ENCODE results near the gene CNTNAP3. TPM values are rescaled to one million over a fixed set of nuclear protein-coding genes. Genes with fewer than 3 reads are reported as not detected.
"Not testable (repeated sequence)": the region's sequence is repeated elsewhere in the genome, so short reads cannot be mapped to it uniquely, and the experiment has no call there.

The CNTNAP3 gene
- total RNA-seq, 1 experiment from 2014 or later: 9.9 TPM

- H3K27ac Mint-ChIP-seq (ENCODE audit: low read depth, unreplicated experiment); BruUV-seq (replicated peaks); CTCF ChIA-PET; DNase-seq (ENCODE audit: unreplicated experiment); H3K4me1 Mint-ChIP-seq (ENCODE audit: insufficient read depth, unreplicated experiment); intact Hi-C loops (cut with micrococcal nuclease); H3K4me3 Mint-ChIP-seq (ENCODE audit: unreplicated experiment); H3K9me3 Mint-ChIP-seq (ENCODE audit: unreplicated experiment); H3K36me3 Mint-ChIP-seq (ENCODE audit: insufficient read depth, unreplicated experiment); POLR2A ChIA-PET; H3K27me3 Mint-ChIP-seq (ENCODE audit: insufficient read depth, unreplicated experiment): not testable (repeated sequence)
These were observed 89.8 kb downstream of the CNTNAP3 start for GRCh38 chr9:39198000-39198709.

- intact Hi-C loops (cut with micrococcal nuclease); POLR2A ChIA-PET; H3K36me3 Mint-ChIP-seq (ENCODE audit: insufficient read depth, unreplicated experiment); CTCF ChIA-PET; H3K4me1 Mint-ChIP-seq (ENCODE audit: insufficient read depth, unreplicated experiment); H3K27me3 Mint-ChIP-seq (ENCODE audit: insufficient read depth, unreplicated experiment); DNase-seq (ENCODE audit: unreplicated experiment); H3K4me3 Mint-ChIP-seq (ENCODE audit: unreplicated experiment); H3K27ac Mint-ChIP-seq (ENCODE audit: low read depth, unreplicated experiment); H3K9me3 Mint-ChIP-seq (ENCODE audit: unreplicated experiment); BruUV-seq (replicated peaks): not testable (repeated sequence)
These were observed 116.6 kb downstream of the CNTNAP3 start for GRCh38 chr9:39171370-39171769.

GRCh38 chr9:39157714-39158113 lies 130.3 kb downstream of the CNTNAP3 start:
- H3K4me1 Mint-ChIP-seq (ENCODE audit: insufficient read depth, unreplicated experiment); POLR2A ChIA-PET; CTCF ChIA-PET; DNase-seq (ENCODE audit: unreplicated experiment); intact Hi-C loops (cut with micrococcal nuclease); H3K27ac Mint-ChIP-seq (ENCODE audit: low read depth, unreplicated experiment); H3K36me3 Mint-ChIP-seq (ENCODE audit: insufficient read depth, unreplicated experiment); H3K9me3 Mint-ChIP-seq (ENCODE audit: unreplicated experiment); H3K27me3 Mint-ChIP-seq (ENCODE audit: insufficient read depth, unreplicated experiment); H3K4me3 Mint-ChIP-seq (ENCODE audit: unreplicated experiment); BruUV-seq (replicated peaks): not testable (repeated sequence)

- POLR2A ChIA-PET; H3K4me1 Mint-ChIP-seq (ENCODE audit: insufficient read depth, unreplicated experiment); H3K36me3 Mint-ChIP-seq (ENCODE audit: insufficient read depth, unreplicated experiment); H3K9me3 Mint-ChIP-seq (ENCODE audit: unreplicated experiment); H3K27ac Mint-ChIP-seq (ENCODE audit: low read depth, unreplicated experiment); CTCF ChIA-PET; H3K4me3 Mint-ChIP-seq (ENCODE audit: unreplicated experiment); DNase-seq (ENCODE audit: unreplicated experiment); BruUV-seq (replicated peaks); intact Hi-C loops (cut with micrococcal nuclease); H3K27me3 Mint-ChIP-seq (ENCODE audit: insufficient read depth, unreplicated experiment): not testable (repeated sequence)
These were observed 155.0 kb downstream of the CNTNAP3 start for GRCh38 chr9:39132826-39133552.

GRCh38 chr9:39121401-39121800 lies 166.6 kb downstream of the CNTNAP3 start:
- BruUV-seq (replicated peaks); H3K4me3 Mint-ChIP-seq (ENCODE audit: unreplicated experiment); CTCF ChIA-PET; intact Hi-C loops (cut with micrococcal nuclease); H3K9me3 Mint-ChIP-seq (ENCODE audit: unreplicated experiment); H3K27ac Mint-ChIP-seq (ENCODE audit: low read depth, unreplicated experiment); H3K4me1 Mint-ChIP-seq (ENCODE audit: insufficient read depth, unreplicated experiment); POLR2A ChIA-PET; DNase-seq (ENCODE audit: unreplicated experiment); H3K36me3 Mint-ChIP-seq (ENCODE audit: insufficient read depth, unreplicated experiment); H3K27me3 Mint-ChIP-seq (ENCODE audit: insufficient read depth, unreplicated experiment): not testable (repeated sequence)

- BruUV-seq (replicated peaks); DNase-seq (ENCODE audit: unreplicated experiment); H3K27me3 Mint-ChIP-seq (ENCODE audit: insufficient read depth, unreplicated experiment); POLR2A ChIA-PET; H3K27ac Mint-ChIP-seq (ENCODE audit: low read depth, unreplicated experiment); H3K4me1 Mint-ChIP-seq (ENCODE audit: insufficient read depth, unreplicated experiment); H3K4me3 Mint-ChIP-seq (ENCODE audit: unreplicated experiment); H3K36me3 Mint-ChIP-seq (ENCODE audit: insufficient read depth, unreplicated experiment); H3K9me3 Mint-ChIP-seq (ENCODE audit: unreplicated experiment); CTCF ChIA-PET; intact Hi-C loops (cut with micrococcal nuclease): not testable (repeated sequence)
These were observed 176.2 kb downstream of the CNTNAP3 start for GRCh38 chr9:39111746-39112145.

- H3K36me3 Mint-ChIP-seq (ENCODE audit: insufficient read depth, unreplicated experiment): peaks cover 10% of the 10 kb centered on the region
These were observed 179.8 kb downstream of the CNTNAP3 start for GRCh38 chr9:39108145-39108544.

GRCh38 chr9:39097208-39097607 lies 190.8 kb downstream of the CNTNAP3 start:
- CTCF ChIA-PET; H3K27ac Mint-ChIP-seq (ENCODE audit: low read depth, unreplicated experiment); intact Hi-C loops (cut with micrococcal nuclease); H3K4me3 Mint-ChIP-seq (ENCODE audit: unreplicated experiment); POLR2A ChIA-PET; H3K9me3 Mint-ChIP-seq (ENCODE audit: unreplicated experiment); DNase-seq (ENCODE audit: unreplicated experiment); H3K27me3 Mint-ChIP-seq (ENCODE audit: insufficient read depth, unreplicated experiment); BruUV-seq (replicated peaks); H3K36me3 Mint-ChIP-seq (ENCODE audit: insufficient read depth, unreplicated experiment); H3K4me1 Mint-ChIP-seq (ENCODE audit: insufficient read depth, unreplicated experiment): not testable (repeated sequence)

More at GRCh38 chr9:39108145-39108544, 179.8 kb downstream of the CNTNAP3 start:
- Mint-ChIP-seq H3K4me3 (ENCODE audit: unreplicated experiment) (no peak overlapping the region), H3K9me3 (ENCODE audit: unreplicated experiment) (no peaks in the 10 kb centered on the region), H3K27ac (ENCODE audit: low read depth, unreplicated experiment) (no peak overlapping the region), H3K27me3 (ENCODE audit: insufficient read depth, unreplicated experiment) (no peaks in the 10 kb centered on the region), H3K4me1 (ENCODE audit: insufficient read depth, unreplicated experiment) (no peaks in the 10 kb centered on the region)
- POLR2A ChIA-PET: no interaction called here
- BruUV-seq (replicated peaks): no TSS peak
- CTCF ChIA-PET: no interaction called here
- intact Hi-C loops (cut with micrococcal nuclease): no loop called here
- DNase-seq (ENCODE audit: unreplicated experiment): no peak
- no peak for TF ChIP-seq CTCF (IDR thresholded peaks at IDR 0.05; ENCODE audit: unreplicated experiment)

- POLR2A ChIA-PET; H3K9me3 Mint-ChIP-seq (ENCODE audit: unreplicated experiment); H3K36me3 Mint-ChIP-seq (ENCODE audit: insufficient read depth, unreplicated experiment); BruUV-seq (replicated peaks); H3K27me3 Mint-ChIP-seq (ENCODE audit: insufficient read depth, unreplicated experiment); CTCF ChIA-PET; H3K27ac Mint-ChIP-seq (ENCODE audit: low read depth, unreplicated experiment); intact Hi-C loops (cut with micrococcal nuclease); H3K4me3 Mint-ChIP-seq (ENCODE audit: unreplicated experiment): not testable (repeated sequence)
- peak; percentile 49 for DNase-seq (ENCODE audit: unreplicated experiment)
- H3K4me1 Mint-ChIP-seq (ENCODE audit: insufficient read depth, unreplicated experiment): peaks cover 10% of the 10 kb centered on the region
These were observed 202.7 kb downstream of the CNTNAP3 start for GRCh38 chr9:39085311-39085710.
